NCI-H2227 (cell line): ENCODE data around the gene LAPTM5.

ENCODE experiments used
- DNase-seq: peaks from one replicate; lab custom pipeline; 2025; ENCODE audit not compliant: unreplicated experiment; lab: John Stamatoyannopoulos, UW

Gene LAPTM5

DNA sequence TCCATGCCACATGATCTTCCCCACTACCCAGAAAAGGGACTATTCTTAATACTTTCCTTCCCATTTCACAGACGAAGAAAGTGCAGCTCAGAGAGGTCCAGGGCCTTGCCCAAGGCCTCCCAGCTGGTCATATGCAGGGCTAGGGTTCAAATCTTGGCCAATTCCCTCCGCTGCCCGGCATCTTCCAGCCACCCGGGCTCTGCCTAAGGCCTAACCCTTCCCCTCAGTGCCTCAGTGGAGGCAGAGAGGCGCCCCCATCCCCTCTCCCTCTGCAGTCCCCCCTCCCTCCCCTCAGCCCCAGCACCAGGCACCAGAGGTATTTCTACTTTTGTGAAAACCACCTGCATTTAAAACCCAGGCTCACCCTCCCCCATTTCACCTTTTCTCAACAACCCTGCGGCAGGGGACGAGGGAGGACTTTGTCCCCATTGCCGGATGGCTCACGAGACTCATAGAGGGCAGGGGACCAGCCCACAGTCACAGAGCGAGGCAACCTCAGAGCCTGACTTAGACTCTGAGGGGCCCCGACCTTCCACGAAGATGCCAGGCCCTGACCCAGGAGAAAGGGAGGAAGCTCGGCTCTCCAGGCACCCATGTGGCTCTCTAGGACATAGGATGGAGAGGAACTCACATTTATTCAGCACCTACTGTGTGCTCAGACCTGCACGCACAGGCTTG lies 12.3 kb downstream of the LAPTM5 start:
- DNase-seq = no peak

DNA sequence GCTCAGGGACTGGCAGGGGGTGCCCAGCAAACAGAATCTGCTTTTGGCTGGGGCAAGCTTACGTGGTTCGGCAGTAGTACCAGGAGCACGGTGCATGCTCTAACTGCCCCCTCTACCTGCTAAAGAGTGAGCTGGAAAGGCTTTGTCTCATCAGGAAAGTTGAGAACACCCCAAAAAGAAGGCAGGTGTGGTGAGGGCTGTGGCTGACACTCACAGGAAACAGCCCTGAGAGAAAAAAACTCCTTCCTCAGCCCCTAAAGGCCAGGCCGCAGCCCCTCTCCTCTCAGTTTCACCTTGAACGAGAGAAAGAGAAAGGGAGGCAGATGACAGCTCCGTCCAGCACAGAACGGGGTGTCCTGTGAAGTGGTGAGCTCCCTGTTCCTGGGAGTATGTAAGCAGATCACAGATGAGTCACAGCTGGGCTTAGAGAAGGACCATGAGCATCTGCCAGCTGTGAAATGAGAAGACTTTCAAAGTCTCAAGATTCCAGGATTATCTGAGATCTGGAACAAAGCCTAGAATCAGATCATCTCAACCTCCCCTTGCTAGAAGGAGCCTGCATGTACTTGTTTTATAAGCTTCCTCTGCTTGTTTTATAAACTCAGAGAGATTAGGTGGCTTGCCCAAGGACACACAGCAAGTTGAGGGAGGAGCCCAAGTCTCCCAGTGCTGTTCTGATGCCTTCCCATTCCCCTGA lies 13.4 kb downstream of the LAPTM5 start:
- DNase-seq = no peak

DNA sequence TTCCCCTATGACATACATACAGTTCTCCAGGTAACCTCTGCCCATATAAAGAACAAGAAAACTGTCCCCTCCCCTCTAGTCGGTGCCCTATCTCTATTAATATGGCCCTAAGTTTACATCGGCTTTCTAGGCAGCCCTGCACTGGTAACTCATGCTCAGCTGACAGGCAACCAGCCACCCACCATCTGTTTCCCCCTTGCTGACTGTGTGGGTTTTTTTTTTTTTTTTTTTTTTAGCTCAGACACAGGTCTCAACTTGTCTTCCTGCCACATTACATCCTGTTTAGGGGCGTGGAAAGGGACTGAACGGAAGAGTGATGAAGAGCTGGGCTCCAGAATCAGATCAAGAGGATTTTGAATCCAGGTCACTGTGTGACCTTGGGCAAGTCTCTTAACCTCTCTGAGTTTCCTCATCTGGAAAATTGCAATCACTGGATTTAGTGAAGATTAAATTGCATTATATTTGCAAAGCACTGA lies 14.0 kb downstream of the LAPTM5 start:
- no peak for DNase-seq

GRCh38 chr1:30742963-30743559 lies 14.5 kb downstream of the LAPTM5 start:
- DNase-seq = no peak

GRCh38 chr1:30742300-30742962 lies 15.1 kb downstream of the LAPTM5 start:
- DNase-seq = no peak

GRCh38 chr1:30741239-30741894 lies 16.2 kb downstream of the LAPTM5 start:
- DNase-seq = no peak

DNA sequence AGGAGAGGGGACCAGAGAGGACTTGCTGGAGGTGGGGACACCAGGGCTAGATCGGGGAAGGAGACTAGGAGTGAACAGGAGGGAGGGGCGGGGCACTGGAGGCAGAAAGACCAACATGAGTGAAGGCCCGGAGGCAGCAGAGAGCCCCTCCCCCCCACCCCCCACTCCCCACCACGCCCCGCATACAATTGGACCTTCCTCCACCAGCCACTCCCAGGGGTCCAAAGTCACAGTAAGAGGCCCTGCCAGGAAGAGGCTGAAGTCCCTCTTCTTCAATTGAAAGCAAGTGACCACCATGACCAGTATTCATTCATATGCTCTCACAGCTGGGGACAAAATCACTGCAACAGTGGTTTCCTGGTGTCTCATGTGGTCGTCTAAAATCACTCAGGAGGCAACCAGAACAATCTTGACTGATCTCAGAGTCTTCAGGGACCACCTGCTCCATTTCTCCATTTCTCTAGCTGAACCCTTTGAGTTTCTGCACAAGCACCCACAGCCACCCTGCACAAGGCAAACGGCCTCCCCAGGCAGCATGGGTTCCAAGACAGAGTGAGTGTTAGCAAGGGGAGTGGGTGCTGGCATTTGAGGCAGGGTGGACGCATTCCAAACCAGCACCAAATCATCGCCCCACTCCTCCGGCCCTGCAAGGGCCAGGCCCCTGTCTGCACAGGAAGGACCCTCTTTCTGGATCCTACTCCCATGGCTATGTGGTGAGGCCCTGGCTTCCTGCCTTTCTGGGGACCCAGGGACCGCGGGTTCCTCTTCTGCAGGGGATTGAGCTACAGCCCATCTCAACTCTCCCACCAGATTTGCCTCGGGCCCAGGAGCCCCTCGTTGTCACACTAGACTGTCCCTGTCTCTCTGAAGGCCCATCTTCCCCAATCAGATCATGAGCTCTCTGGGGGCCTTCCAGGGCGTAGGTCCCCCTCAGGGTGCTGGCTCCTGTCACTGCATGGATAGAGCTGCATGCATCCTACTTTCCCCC lies 17.0 kb downstream of the LAPTM5 start:
- no peak for DNase-seq

DNA sequence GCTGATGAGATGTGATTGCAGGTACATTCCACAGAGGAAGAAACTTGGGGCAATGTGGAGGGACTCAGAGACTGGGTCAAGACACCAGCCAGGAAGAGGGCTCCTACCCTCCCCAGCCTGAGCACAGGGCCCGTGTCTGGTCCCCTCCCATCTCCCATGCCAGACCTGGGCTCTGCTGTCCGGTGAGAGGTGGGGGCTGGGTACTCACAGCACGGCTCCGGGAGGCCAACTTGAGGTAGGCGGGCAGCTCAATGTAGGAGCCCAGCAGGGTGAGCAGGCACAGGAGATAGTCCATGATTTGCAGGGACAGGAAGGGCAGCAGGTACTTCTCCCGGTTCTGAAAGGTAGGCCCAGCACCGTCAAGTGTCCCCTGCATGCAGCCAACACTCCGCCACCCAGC lies 18.0 kb downstream of the LAPTM5 start:
- no peak for DNase-seq

- no peak for DNase-seq
These were observed 18.6 kb downstream of the LAPTM5 start for GRCh38 chr1:30738715-30739559.

DNA sequence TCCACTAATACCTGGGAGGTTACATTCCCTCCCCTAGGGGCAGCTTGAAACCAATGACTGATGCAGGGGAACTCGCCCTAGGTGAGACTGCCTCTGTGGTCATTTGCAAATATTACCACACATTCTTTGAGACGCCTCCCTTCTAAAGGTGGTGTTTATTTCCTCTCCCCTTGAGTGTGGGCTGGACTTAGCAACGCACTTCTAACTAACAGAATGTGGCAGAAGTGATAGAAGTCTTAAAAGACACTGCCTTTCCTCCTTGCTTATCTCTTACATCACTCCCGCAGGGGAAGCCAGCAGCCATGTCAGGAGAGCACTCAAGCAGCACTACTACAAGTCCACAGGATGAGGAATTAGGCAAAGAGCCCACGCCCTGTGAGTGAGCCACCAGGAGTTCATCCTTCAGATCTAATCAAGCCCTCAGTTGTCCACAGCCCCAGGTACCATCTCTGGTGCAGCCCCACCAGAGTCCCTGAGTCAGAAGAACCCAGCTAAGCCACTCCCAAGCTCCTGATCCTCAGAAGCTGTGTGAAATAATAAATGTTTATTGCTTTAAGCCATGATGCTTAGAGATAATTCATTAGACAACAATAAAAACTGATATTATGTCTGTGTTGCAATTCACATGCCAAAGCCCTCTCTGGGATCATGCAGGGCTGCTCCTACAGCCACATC lies 19.4 kb downstream of the LAPTM5 start:
- no peak for DNase-seq

- DNase-seq = no peak
These were observed 20.1 kb downstream of the LAPTM5 start for GRCh38 chr1:30737357-30738039.

- no peak for DNase-seq
These were observed 21.7 kb downstream of the LAPTM5 start for GRCh38 chr1:30735668-30736498.

DNA sequence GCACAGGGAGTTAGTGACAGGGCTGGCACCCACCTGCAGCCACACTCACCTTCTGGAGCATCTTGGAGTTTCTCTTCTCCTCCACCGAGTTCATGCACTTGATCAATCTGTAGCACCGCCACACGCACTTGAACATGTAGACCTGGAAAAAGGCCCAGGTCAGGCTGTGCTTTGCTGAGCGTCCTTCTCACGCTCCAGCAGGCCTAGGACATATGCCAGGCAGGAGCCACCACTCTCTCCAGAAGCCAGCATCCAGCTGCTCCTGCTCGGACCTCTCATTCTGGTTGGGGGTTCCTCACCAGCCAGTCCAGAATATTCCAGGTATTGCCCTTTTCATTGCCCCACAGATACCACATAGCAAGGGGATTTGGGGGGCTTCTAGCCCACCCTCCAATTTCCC lies 22.4 kb downstream of the LAPTM5 start:
- no peak for DNase-seq

GRCh38 chr1:30734580-30734979 lies 23.0 kb downstream of the LAPTM5 start:
- DNase-seq = no peak

DNA sequence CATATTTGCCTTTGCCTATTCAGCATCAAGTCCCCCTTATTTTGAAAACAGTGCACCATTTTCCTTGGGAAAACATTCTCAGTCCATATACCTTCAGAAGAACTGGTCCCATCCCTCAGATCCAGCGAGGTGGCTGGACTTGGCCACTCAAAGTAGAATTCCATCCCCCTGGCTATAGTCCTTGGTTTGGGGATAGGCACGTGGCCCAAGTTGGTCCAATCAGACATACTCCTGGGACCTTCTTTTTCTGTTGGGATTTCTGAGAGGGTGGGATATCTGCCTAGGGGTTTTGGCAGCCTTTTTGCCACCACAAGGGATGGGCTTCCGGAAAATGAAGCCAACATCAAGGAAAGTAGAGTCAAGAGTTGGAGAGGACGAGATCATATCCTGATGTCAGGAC lies 23.5 kb downstream of the LAPTM5 start:
- DNase-seq = no peak

- DNase-seq = no peak
These were observed 24.1 kb downstream of the LAPTM5 start for GRCh38 chr1:30733493-30733892.
